Muscle of back (tissue), 13 donors: ENCODE results near the gene CDC25B. TPM values are rescaled to one million over a fixed set of nuclear protein-coding genes. Genes with fewer than 3 reads are reported as not detected.

Experiments used
- DNase-seq, 3 donors: peaks; one replicate each; pipeline versions ENCODE4 v3.0.0 to v3.0.0-alpha.2; 2013
- long read RNA-seq, 9 donors: transcript quantifications; one replicate each; lab custom pipeline, GENCODE V29; 2026
- polyA plus RNA-seq, 10 donors: library from polyadenylated mRNA; unstranded; fragments of 120-200 nt; gene quantifications; one replicate each; pipeline ENCODE4 v1.2.1, GENCODE V29; 2013; ENCODE audit not compliant: insufficient read length in 10 of 10

Gene CDC25B
- polyA plus RNA-seq = 100 to 1,000 TPM in 2 of 10 donors, 10 to 100 TPM in 8; 69.1 to 107 (median 84.8) TPM
- long read RNA-seq, donor 1, transcript CDC25B-201 (16 exons, 3,597 nt) = major isoform, 5 of 60 reads
- long read RNA-seq, donor 1, partial matches to known transcripts = 55 of 60 reads
- long read RNA-seq, donor 1, other reads (novel, unspliced or antisense) = 0 of 60 reads
- long read RNA-seq, donor 2, partial matches to known transcripts = 33 of 38 reads
- long read RNA-seq, donor 2, other reads (novel, unspliced or antisense) = 0 of 38 reads
- long read RNA-seq, donor 3 = 0 reads
- long read RNA-seq, donor 4, partial matches to known transcripts = 19 of 22 reads
- long read RNA-seq, donor 4, other reads (novel, unspliced or antisense) = 0 of 22 reads
- long read RNA-seq, donor 5, transcript CDC25B-201 (16 exons, 3,597 nt) = major isoform, 9 of 30 reads
- long read RNA-seq, donor 5, partial matches to known transcripts = 20 of 30 reads
- long read RNA-seq, donor 5, other reads (novel, unspliced or antisense) = 0 of 30 reads
- long read RNA-seq, donor 6, transcript CDC25B-201 (16 exons, 3,597 nt) = major isoform, 10 of 15 reads
- long read RNA-seq, donor 6, partial matches to known transcripts = 5 of 15 reads
- long read RNA-seq, donor 6, other reads (novel, unspliced or antisense) = 0 of 15 reads
- long read RNA-seq, donor 7, transcript CDC25B-201 (16 exons, 3,597 nt) = major isoform, 6 of 8 reads
- long read RNA-seq, donor 7, partial matches to known transcripts = 0 of 8 reads
- long read RNA-seq, donor 7, other reads (novel, unspliced or antisense) = 0 of 8 reads
- long read RNA-seq, donor 8, transcript CDC25B-201 (16 exons, 3,597 nt) = major isoform, 7 of 48 reads
- long read RNA-seq, donor 8, partial matches to known transcripts = 40 of 48 reads
- long read RNA-seq, donor 8, other reads (novel, unspliced or antisense) = 0 of 48 reads
- long read RNA-seq, donor 9, partial matches to known transcripts = 8 of 8 reads
- long read RNA-seq, donor 9, other reads (novel, unspliced or antisense) = 0 of 8 reads

DNA sequence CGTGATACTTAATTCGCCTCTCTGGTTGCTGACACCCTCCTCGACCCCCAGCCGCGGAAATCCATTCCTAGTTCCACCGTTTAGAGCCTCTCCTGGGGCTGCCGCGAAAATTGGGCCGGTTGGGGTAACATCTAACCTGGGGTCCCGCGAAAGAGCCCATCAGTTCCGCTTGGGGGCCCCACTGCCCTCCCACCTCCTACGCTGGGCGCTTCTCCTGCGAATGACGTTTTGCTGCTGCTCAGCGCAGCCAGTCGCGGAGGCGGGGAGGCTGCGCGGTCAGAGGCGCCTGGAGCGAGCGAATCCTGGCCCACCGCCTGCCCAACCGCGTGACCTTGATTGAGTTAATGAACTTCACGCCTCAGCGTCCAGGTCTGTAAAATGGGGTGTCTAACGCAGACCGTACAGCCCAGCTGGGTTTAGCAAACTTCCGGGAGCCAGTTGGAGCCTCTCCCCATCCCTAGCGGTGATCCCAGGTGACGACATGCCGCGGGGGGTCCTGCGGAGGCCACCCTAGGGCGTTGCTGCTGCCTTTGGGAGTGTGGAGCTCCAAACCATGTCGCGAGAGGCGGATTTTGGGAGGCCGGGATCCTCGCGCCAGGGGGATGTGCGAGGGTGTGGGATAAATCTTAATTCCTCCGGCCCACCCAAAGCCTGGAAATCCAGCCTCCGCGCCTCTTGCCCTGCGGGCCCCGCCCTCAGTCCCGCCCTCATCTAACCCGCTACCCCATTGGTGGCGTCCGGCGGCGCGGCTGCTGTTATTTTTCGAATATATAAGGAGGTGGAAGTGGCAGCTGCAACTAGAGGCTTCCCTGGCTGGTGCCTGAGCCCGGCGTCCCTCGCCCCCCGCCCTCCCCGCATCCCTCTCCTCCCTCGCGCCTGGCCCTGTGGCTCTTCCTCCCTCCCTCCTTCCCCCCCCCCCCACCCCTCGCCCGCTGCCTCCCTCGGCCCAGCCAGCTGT, at the start of gene CDC25B:
Gene CDC25B (plus strand): TSS at position 800 of the 958 bp plus-strand sequence. CDS start 222 bp downstream, outside the sequence.
- peak; percentile 95 to 98 (median 96) for DNase-seq

DNA sequence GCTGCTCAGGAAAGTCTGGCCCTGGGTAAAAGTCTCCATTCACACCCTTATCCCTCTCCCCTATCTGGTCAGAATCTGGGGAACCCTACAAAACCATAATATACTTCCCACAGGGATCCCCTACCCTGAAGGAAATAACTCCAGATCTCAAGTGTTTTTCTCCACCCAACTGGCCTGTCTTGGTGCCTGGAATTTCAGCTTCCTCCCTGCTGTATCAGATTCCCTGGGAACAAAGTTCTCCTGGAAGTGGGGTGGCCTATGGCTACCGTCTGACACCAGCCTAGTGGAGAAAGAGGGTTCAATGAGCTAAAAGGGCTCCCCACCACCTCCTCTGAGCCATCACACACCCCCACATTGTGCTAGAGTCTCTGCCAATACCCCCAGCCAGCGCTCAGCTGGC, 48.6 kb upstream of the CDC25B start:
- DNase-seq = no peak

- peak in 1 of 3 donors; percentile 3 for DNase-seq
These were observed 48.0 kb upstream of the CDC25B start for GRCh38 chr20:3748073-3748472.

DNA sequence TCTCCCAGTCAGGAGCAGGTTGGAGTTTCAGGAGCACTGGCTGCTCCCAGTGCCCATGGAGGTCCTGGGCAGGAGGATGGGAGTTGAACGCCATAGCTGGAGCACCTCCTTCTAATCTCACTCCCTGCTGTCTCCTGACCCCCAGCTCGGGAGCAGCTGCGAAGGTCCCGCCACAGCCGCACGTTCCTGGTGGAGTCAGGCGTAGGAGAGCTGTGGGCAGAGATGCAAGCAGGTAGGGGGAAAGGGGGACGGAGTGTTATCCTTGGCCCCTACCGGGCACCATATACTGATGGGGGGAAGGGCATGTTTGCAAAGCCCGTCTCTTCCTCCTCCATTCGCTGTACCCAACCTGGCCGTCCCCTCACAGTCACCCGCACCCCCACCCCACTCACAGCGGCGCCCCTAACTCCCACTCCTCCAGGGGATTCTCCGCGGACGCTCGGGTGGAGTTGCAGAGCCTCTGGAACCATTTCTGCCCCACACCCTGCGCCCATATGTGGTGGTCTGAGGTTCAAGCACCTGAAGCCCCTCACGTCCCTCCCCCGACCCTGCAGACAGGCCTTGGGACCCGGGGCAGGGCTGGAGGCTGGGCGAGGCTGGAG, 46.9 kb upstream of the CDC25B start:
- DNase-seq = peak in 1 of 3 donors; percentile 8

DNA sequence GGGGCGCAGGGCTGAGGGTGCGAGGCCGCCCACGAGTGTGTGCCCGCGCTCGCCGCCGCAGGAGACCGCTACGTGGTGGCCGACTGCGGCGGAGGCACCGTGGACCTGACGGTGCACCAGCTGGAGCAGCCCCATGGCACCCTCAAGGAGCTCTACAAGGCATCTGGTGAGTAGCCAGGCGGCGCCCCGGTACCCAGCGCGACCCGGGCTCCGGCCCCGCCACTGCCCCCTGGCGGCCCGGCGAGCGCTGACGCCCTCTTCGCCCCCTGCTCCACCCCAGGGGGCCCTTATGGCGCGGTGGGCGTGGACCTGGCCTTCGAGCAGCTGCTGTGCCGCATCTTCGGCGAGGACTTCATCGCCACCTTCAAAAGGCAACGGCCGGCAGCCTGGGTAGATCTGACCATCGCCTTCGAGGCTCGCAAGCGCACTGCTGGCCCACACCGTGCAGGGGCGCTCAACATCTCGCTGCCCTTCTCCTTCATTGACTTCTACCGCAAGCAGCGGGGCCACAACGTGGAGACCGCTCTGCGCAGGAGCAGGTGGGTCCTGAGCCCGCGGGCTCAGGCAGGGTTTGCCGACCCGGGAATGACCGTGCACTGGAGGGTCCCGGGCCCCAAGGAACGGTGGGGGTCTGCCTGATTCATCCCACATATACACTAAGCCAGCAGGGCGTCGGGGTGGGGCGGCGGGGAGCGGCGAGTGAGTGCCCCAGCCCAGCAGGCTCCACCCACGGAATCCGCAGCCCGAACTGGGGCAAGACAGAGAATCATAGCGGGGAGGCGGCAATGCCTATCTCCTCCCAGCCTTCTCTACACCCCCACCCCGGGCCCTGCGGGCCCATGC, 46.2 kb upstream of the CDC25B start:
- DNase-seq = peak in 1 of 3 donors; percentile 45

DNA sequence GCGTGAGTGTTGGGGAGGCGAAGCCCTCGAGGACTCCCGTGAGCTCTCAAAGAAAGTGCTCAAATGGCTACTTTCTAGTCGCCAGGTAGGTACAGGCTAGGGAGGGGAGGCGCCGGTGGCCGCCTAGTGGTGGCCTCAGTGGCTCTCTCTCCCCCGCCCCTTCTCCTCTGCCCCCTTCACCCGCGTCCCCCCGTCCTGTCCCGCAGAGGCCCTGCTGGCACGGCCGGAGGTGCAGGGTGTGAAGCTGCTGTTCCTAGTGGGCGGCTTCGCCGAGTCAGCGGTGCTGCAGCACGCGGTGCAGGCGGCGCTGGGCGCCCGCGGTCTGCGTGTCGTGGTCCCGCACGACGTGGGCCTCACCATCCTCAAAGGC, 44.8 kb upstream of the CDC25B start:
- DNase-seq = no peak

- no peak for DNase-seq
These were observed 44.3 kb upstream of the CDC25B start for GRCh38 chr20:3751675-3752385.

- no peak for DNase-seq
These were observed 43.7 kb upstream of the CDC25B start for GRCh38 chr20:3752386-3752759.

DNA sequence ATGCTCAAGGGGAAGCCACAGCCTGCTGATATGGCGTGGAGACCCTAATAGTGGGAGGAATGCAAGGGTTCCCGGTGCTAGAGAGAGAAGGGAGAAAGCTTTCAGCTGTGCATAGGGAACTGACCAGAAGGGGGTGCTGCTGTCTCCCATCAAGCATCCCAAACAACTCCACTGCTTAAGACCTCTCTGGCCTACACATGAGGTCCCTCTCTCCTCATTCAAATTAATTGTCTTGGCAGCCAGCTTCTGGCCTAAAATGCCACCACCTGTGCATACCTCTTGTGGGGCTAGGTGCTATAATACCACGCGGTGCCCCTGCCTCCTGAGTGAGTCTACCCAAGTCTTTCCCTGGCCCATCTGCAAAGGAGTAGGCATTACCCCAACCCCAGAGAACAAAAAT, 43.0 kb upstream of the CDC25B start:
- peak; percentile 57 to 89 (median 78) for DNase-seq

DNA sequence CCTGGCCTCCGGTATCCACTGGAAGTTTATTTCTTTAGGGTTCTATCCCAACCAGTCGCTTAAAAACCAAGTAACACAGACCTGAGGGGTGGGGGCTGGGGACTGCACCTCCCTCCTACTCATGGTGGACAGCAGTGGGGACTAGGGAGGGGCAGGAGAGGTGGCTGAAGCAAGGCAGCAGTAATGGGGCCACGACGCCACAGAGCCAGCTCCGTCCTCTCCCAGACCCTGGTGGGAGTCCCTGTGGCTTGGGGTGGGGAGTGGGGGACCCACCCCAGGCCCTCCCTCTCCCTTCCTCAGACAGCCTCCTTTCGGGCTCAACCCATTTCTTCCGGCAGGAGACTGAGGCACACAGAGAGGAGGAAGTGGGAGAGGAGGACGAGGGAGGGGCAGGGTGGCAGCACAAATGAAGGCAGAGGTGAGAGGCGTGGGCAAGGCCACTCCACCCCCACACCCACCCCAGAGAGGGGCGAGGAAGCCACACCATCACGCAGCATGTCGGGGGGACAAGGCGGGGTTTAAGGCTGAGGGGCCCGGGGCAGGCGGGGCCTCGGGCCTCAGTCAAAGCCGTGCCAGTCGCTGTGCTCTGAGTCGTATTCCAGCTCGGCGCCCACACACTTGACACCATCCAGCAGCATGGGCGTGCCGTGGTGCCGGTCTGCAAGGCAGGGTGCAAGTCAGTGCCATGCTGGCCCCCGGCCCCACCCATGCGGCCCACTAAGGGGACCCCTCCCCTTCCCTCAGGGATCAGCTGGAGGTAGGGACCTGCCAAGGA, 42.4 kb upstream of the CDC25B start:
- no peak for DNase-seq

DNA sequence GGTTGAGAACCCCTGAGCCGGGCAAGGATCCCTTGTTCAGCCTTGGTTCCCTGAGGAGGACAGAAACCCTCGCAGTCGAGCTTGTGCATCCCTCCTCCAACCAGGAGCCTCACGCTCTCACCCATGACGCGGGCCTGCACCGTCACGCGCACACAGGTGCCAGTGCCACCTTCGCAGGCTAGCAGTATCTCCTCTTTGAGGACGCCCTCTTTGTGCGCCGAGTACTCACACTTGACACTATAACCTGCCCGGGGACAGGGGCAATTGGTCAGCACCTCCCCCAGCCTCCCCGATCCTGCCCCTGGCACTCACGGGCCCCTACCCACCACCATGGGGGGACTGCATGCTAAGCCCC, 41.9 kb upstream of the CDC25B start:
- no peak for DNase-seq

DNA sequence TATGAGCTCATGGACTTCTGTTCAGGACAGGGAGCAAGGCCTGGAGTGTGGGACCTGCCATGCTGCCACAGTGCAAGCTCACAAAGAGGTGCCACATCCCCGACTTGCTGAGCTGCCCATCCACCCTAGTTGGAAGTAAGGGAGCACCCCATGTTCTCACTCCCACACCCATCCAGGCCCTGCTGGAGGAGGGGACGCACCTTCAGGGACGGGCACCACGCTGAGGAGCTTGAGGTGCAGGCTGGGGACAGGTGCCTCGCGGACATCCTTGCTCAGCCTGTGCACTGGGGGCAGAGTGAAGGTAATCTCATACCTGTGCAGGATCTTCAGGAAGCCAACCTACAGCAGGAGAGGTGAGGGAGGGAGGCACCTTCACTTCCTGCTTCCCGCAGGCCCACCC, 40.8 kb upstream of the CDC25B start:
- DNase-seq = no peak

- no peak for DNase-seq
These were observed 40.2 kb upstream of the CDC25B start for GRCh38 chr20:3755814-3756480.

DNA sequence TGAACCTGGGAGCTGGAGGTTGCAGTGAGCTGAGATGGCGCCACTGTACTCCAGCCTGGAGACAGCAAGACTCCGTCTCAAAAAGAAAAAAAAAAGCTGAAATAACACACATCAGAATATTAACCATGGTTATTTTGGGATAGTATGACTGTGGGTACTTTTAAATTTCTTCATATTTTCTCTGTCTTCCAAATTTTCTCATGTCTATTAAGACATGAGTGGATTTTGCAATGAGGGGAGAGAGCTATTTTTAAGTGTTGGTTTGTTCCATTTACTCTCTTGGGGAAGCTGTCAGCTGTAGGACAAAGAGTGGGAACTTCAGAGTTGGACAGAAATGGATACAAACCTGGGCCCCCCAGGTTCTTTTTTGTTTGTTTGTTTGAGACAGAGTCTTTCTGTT, 38.8 kb upstream of the CDC25B start:
- no peak for DNase-seq

DNA sequence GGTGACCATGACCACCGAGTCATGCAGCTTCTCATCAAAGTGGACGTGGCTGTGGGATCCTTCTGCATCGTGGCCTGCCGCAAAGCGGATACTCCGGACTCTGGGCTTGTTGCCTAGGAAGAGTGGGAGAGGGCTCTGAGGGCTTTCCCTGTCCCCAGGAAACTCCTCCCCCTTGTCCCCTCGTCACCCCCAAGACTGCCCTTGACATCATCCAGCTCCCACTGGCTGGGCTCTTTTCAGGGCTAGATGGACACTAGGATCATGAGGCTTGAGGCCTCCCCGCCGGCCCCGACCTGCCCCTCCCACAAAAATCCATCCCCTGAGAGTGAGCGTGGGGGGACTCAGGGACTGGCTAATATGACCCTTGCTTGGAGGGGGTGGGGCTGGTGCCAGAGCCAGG, 37.5 kb upstream of the CDC25B start:
- no peak for DNase-seq

GRCh38 chr20:3759316-3759823, 36.7 kb upstream of the CDC25B start:
- no peak for DNase-seq

DNA sequence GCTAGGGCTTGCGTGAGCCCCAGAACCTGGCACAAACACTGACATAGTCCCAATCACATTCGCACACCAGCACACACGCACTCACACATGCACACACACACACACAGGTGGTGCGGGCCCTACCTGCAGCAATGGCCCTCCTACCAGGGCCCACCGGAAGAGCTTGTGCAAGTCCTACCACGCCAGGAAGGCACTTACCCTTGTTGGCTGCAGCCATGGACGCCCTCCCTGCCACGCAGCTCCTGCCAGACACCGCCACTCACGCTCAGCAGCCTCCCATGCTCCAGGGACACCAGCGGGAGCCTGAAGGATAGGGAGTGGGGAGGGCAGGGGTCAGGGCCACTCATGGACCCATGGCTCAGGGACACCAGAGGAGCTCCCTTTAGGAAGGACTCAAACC, 36.2 kb upstream of the CDC25B start:
- DNase-seq = no peak
